8988T (cell line): ENCODE data around the gene SLC5A6.

Source experiments
- DNase-seq: peaks from one replicate; pipeline ENCODE4 v3.0.0; 2011

Gene SLC5A6

DNA sequence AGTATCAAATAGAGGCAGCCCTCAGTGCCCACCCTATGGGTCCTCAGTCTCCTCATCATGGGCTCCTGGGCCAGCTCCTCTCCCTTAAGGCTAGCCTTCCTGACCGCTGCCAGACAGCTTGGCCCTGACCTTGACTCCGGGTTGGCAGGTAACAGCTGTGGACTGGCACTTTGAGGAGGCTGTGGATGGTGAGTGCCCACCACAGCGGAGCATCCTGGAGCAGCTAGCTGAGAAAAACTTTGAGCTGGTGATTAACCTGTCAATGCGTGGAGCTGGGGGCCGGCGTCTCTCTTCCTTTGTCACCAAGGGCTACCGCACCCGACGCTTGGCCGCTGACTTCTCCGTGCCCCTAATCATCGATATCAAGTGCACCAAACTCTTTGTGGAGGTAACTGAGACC is 24.1 kb upstream of the SLC5A6 start:
- no peak for DNase-seq

DNA sequence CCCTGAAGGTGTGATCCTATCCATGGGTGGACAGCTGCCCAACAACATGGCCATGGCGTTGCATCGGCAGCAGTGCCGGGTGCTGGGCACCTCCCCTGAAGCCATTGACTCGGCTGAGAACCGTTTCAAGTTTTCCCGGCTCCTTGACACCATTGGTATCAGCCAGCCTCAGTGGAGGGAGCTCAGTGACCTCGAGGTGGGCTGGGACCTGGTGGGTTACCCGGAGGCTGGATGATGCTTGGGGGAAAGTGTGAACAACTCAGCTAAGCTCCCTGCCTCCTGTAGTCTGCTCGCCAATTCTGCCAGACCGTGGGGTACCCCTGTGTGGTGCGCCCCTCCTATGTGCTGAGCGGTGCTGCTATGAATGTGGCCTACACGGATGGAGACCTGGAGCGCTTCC is 21.3 kb upstream of the SLC5A6 start:
- no peak for DNase-seq

DNA sequence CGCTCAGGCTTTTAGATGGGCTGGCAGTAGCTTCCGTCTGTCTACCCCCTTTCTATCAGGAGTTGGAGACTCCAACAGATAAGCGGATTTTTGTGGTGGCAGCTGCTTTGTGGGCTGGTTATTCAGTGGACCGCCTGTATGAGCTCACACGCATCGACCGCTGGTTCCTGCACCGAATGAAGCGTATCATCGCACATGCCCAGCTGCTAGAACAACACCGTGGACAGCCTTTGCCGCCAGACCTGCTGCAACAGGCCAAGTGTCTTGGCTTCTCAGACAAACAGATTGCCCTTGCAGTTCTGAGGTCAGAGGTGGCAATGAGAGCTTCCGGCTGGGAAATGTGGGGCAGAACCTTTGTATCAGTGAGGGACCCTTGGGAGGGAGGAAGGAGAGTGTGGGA is 19.9 kb upstream of the SLC5A6 start:
- no peak for DNase-seq

DNA sequence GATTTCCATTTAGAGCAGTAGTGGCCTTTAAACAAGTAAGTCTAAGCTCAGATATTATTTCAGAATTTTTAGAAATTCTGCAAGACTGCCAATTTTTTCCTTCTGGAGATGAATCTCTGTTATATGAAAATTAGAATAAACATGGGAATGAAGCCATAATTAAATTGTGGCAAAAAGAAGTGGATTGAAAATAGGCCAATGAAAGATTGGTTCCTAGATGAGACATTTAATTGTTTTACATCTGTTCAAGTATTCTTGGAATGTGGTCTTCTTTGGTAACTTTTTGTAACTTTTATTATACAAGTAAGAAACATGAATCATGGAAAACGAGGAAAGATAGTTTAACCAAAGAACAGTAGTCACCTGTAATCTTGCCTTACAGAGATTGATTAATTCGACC is 15.4 kb upstream of the SLC5A6 start:
- no peak for DNase-seq

DNA sequence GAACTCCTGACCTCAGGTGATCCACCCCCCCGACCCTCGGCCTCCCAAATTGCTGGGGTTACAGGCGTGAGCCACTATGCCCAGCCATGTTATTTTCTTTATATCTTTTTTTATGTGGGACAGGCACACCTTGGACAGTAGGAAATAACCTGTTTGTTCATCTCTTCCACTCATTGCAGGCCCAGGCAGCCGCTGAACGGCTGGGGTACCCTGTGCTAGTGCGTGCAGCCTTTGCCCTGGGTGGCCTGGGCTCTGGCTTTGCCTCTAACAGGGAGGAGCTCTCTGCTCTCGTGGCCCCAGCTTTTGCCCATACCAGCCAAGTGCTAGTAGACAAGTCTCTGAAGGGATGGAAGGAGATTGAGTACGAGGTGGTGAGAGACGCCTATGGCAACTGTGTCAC is 13.5 kb upstream of the SLC5A6 start:
- DNase-seq, result no peak

DNA sequence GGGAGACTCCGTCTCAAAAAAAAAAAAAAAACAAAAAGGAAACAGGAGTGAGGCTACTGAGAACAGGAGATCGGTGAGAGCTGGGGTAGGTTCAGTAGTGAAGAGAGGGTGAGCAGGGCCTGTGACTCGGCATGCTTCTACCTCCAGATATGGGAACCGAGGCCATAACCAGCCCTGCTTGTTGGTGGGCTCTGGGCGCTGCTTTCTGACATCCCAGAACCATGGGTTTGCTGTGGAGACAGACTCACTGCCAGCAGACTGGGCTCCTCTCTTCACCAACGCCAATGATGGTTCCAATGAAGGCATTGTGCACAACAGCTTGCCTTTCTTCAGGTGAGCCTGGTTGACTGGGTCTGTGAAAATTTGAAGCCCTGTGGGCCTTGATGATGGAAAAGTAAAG is 11.3 kb upstream of the SLC5A6 start:
- no peak for DNase-seq

DNA sequence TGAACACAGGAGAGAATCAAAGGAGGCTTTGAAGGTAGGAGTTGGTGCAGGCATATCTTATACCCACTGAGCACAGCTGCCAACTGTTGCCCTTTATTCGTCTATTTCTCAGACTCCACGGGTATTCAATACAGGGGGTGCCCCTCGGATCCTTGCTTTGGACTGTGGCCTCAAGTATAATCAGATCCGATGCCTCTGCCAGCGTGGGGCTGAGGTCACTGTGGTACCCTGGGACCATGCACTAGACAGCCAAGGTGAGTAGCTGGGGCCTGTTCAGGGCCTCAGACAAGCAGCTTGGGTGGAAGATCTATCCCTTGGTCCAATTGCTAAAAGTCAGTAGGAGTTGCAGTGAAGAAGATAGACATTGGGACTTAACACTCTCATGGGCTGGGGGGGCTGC is 10.3 kb upstream of the SLC5A6 start:
- DNase-seq, result no peak

DNA sequence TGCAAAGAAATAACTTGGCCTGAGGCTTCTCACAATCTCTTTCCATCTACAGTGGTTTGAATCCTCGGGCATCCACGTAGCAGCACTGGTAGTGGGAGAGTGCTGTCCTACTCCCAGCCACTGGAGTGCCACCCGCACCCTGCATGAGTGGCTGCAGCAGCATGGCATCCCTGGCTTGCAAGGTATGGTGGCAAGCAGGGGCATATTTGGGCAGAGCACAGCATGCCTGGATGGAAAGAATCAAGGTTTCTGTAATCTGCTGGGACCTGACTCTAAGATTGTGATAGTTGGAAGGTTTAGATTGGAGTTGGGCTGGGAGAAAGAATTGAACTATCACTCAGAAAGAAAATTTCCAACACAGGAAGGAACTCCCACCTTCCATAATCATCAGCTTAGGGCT is 9.1 kb upstream of the SLC5A6 start:
- DNase-seq, result no peak

DNA sequence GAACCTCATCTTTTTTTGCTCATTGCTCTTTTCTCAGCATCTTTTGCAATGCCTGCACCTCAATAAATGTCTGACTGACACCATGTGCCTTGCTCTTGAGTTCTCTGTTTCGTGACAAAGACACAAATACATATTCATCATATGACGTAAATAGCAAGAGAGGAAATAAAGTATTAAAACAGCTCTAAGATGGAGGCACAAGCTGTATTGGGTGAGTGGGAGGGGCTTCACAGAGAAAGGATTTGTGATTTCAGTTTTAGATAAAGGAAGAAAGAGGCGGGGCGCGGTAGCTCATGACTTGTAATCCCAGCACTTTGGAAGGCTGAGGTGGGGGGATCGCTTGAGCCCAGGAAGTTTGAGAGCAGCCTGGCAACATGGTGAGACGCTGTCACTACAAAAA is 8.0 kb upstream of the SLC5A6 start:
- no peak for DNase-seq

DNA sequence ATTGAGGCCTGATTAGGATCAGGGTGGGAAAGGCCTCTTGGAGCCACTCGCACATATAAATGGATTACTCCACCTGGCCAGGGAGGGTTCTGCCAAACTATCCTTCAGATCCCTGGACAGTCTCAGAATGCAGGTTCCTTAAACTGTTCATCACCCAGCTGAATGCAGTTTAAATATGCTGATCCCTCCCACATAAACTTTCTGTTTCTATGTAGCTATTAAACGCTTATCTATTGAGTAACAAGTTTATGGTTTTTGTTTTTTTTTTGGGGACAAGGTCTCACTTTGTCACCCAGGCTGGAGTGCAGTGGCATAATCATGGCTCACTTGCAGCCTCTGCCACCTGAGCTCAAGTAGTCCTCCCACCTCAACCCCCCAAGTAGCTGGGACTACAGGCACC is 7.0 kb upstream of the SLC5A6 start:
- no peak for DNase-seq

DNA sequence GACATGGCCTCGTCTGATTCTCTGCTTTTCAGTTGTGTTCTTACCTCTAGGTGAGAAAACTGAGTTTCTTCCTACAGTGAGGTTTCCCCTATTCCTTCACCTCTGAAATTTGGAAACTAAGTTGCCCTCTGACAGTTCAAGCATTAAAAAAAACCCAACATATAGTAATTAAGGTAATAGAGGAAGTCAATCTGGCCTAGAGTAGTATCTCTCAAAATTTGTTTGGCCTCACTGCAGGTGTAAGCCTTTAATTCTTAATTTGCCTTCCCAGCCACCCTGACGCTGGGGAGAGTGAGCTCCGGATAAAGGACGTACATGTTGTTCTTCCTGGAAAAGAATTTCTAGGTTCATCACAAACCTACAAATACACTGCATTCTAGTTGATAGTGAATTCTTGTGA is 6.5 kb upstream of the SLC5A6 start:
- DNase-seq, result no peak

DNA sequence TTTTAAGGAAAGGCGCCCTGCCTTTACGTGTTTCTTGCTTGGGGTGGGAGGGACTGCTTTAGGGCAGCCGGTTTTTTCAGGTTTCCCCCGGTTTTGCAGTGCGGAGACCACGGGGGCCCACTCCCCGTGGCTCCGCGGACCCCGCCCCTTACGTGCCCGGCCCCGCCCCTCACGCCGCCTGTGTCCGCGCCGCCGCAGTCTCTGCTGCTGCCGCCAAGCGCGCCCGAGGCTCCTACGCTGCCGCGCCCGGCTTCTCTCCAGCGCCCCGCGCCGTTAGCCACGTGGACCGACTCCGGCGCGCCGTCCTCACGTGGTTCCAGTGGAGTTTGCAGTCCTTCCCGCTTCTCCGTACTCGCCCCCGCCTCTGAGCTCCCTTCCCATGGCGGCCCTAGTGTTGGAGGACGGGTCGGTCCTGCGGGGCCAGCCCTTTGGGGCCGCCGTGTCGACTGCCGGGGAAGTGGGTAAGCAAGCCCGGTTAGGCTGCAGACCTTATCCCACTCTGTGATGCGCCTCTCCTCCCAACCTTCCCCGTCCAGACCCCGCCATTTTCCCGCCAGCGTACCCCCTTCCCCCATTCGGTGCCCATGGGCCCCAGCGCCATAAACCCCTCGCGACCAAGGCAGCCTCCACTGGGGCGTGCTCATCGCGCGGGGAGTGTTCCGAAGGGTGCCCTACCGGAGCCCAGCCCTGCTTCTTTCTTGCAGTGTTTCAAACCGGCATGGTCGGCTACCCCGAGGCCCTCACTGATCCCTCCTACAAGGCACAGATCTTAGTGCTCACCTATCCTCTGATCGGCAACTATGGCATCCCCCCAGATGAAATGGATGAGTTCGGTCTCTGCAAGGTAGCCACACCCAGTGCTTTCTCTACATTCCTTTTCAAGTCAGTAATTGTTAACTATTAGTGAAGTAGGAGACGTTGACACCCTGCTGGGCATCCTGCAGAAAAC is 5.4 kb upstream of the SLC5A6 start, which contains the start of gene CAD:
CAD (plus strand) TSS at position 197 of the 949 bp plus-strand sequence; CDS start at position 380, 183 bp downstream.
- DNase-seq, result peak; percentile 88

DNA sequence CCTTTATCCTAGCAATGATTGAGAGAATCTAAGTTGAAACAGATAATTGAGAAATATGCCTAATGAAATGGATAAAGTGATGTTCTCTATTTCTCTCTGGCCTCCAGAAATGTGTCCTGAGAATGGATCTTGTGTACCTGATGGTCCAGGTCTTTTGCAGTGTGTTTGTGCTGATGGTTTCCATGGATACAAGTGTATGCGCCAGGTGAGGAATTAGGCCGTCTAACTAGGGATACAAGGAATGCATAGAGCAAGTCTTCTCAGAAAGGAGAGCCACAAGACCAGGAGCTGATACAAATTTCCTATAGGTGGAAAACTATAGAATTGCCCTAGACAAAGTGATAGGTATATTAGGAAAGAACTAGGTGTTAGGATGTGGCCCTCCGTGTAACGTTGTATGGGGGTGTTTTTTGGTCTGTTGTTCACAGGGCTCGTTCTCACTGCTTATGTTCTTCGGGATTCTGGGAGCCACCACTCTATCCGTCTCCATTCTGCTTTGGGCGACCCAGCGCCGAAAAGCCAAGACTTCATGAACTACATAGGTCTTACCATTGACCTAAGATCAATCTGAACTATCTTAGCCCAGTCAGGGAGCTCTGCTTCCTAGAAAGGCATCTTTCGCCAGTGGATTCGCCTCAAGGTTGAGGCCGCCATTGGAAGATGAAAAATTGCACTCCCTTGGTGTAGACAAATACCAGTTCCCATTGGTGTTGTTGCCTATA is 4.5 kb upstream of the SLC5A6 start:
- DNase-seq, result no peak

DNA sequence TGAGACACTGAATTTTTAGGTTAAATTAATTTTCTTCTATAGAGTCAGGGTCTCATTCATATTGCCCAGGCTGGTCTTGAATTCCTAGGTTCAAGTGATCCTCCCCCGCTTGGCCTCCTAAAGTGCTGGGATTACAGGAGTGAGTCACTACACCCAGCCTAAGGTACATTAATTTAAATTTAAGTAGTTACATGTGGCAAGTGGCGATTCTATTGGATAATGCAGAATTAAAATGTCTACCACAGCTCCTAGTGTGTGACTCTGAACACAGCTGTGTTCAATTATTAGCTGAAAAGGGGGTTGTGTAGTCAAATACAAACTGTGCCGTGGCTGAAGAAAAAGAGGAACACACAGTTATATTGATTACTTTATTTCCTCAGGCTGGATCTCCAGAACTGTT is 2.9 kb upstream of the SLC5A6 start:
- DNase-seq, result no peak

DNA sequence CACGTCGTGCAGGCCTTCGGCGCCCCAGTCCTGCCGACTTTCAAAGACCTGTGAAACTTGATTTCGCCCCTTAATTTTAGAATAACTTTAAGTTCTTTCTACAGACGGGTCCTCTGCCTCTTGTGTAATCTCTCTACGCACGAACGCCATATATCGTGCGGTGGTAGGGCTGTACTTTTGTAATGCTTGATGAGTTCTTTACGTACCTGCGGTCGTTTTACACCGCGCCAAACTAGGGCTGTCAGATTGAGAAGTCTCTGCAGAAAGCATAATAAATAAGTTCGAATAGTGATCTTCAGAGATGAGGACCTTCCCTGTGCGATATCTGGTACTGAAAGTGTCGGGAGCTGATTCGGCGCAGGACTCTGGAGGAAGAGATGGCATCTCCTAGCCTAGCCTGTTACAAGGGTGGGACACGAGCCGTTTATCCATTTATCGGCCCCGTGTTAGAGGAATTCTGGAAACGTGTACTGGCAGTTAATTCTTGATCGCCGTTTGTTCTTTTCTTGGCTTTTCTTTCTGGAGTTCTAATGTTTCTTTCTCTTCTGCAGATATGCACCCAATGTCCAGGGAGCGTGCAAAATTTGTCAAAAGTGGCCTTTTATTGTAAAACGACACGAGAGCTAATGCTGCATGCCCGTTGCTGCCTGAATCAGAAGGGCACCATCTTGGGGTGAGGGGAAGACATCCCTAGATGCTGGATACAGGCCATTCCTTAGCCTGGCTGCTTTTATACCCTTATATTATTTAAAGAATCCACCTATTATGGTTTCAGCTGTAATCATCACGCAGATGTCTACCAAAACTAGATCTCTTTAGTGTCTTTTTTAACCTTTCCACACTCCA is 781 bp upstream of the SLC5A6 start:
- DNase-seq, result no peak

DNA sequence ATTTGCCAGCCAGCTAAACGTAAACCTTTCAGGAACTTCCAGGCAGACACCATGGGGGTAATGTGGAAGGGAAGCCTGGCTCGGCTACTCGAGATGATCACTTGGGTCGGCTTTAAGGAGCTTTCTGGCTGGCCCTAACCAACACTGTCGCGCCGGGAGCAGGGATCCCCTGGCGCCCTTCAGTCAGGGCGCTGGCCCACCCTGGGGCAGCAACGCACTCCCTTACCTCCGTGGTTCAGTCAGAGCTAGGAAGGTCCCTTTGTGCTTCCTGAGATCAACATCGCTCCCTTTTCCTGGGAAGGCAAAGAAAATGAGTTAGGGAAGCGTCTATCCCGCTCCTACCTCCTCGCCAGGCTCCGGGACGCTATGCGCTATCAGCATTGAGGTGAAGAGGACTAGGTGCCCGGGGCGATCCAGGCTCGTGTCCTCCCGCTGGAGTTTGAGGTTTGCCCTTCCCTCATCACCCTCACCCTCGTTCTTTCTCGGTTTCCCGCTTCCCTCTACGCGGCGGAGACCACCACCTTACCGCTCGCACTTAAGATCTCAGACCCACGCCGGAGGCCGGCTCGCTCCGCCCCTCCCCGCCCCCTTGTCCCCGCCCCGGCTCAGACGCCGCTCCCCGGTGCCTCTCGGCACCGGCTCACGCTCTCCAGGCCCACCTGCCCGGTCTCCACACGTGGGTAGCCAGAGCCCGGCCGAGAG is 676 bp downstream of the SLC5A6 start:
- DNase-seq, result peak; percentile 37

DNA sequence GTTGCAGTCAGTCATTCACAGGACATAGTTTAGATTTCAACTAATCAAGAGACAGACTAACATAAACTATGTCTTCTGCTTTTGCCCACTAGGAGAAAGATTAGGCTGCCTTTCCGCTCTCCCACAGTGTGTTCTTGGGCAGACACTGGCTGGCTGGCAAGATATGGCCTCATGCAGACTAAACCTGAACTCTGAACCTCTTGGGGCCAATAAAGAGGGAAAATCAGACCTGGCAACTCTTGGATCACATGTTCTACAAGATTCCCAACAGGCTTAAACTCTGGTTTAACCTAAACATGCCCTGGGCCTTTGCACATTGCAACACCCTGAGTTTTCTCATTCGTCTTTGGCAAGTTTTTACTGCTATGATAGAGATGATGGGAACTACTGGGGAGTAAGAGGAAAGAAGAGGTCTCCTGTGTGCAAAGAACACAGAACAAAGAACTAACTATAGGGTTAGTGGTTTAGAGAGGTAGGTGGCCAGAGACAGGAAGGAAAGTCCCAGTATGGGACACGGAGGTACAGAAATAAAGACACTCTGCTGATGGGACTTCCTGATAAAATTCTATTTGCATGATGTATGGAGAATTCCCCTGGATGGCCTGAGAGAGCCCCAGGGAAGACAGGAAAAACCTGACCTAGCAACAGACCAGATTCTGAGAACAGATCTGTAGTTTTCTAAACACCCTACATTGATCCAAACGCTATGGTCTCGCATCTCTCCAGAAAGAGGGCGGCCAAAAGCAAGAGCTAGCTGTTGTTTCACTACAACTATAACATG is 2.3 kb downstream of the SLC5A6 start:
- DNase-seq, result no peak

DNA sequence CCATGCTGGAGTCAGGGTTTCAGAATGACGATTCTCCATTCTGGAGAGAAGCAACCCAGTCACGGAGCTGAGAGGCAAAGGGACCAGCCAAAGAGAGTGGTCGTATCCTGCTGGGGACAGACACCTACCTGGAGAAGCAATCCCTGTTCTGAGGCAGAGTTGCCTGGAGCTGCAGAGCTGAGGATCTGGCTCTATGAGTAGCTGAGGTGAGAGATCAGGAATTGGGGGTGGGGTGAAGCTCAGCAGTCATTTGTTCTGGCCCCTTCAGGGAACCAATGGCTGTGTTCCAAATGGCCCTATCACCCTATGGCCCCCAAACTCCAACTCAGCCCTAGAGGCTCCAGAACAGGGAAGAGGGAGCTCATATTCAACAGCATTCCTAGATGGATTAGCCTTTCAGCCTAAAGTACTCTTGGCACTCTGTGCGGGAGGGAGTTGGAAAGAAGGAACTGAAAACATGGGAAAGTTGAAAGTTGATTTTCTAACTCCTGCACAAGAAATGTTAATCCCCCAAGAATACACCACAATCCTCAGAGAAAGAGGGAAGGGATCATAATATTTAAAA is 3.5 kb downstream of the SLC5A6 start:
- DNase-seq, result no peak

DNA sequence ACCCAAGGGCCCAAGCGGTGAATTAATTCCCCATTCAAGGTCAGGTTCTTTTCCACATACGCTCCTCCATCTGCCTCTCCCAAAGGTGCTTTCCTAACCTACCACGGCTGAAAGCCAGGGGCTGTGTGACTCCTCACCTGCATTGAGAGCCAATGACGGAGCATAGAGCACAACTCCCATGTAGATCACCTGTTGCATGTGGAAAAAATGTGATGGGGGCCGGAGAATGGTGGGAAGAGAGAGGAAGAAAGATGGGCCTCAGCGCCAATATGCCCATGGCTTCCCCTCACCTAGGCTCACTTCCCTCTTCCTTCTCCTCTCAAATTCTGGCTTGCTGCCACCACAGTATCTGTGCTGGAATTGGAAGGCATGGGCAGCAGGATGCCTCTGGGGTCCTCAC is 5.7 kb downstream of the SLC5A6 start:
- no peak for DNase-seq

DNA sequence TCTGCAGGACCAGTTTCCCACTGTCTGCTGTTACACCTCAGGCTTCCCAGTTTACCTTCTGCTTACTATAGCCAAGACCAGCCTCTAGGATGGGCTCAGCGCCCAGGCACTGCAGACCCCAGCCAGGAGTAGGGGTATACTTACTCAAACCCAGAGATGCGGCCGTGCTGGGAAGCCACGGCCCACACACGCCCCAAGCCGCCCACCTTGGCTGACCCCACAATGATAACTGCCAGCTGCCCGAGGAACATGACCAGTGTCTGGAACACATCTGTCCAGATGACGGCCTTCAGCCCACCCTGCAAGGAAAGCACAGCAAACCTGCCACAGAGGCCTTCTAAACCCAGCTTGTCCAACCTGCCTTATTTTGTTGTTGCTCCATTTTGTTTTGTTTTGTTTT is 6.9 kb downstream of the SLC5A6 start:
- no peak for DNase-seq

DNA sequence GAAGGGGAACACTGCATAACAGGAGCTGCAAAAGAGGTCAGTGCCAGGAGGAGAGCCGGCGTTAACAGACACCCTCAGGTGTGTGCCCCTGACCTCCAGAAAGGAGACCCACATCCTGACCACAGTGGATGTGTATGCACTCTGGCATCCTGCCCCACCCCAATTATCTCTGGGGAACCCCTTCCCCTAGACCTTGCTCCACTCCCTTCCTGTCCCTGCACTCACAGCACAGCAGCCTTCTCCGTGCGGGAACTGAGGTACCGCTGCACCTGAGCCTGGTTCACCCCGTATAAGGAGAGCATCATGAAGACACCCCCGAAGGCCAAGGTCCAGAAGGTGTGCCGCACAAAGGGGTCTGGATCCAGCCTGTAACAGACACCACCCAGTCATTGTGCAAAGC is 7.5 kb downstream of the SLC5A6 start:
- no peak for DNase-seq

DNA sequence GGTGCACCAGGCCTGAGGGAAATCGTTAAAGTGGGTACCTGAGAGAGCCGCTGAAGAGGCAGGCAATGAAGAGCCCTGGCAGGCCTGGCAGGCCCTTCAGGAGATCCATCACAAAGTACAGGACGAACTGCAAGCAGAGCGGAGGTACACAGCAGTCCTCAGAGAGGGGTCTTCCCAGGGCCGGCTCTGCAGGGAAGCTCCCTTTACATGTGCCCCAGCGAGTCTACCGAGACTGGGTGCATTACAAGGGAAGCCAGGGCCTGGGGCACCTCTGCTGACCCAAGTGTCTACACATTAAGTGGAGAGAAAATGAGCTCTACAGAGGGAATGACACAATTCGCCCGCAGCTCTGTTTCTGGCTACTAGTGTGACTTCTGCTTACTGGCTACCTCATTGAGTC is 8.3 kb downstream of the SLC5A6 start:
- DNase-seq, result no peak
